ENCODE measurements around the gene SPATS2L.

SPATS2L gene

DNA sequence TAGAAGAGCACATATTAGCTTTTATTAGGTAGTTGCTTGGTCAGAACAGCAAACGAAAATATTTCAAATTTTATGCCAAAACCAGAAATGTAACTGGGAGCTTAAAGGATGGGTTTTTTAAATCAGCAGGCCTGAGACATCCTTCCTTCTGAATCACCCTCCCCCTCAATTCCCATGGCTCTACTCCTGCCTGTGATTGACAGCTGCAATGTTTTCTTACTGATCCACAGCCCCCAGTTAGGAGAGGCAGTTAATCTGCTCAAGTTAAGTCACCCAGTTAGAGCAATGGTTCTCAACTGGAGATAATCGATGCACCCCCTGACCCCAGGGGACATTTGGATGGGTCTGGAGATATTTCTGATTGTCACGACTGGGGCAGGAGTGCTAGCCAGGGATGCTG lies 178.4 kb downstream of the SPATS2L start:
- FAIRE-seq (no peak), DNase-seq (ENCODE audit: insufficient read length) (no peak)
- TF ChIP-seq POLR2A (IDR thresholded peaks at IDR 0.05; ENCODE audit: low read depth, low read length) (no peak), TAF1 (IDR thresholded peaks at IDR 0.05; ENCODE audit: borderline replicate concordance, low read depth, low read length) (no peak), POLR2AphosphoS5 (IDR thresholded peaks at IDR 0.05; ENCODE audit: low read depth, low read length) (no peak)

DNA sequence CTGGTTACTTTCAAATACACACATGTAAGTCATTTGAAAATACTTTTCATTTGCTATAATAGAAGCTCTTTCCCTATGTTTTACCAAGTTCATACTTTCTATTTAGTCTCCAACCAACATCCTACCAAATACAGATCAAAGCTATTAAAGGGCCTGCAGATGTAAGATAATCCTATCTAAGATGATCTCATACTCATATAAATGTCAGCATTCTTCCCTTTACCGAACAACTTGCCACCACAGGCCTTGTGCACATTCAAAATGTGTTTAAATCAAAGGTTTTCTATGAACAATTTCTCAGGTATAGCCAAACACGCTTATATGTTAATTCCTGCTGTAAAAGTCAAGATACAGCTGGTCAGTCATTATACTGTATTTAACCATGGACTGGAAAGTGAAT lies 180.0 kb downstream of the SPATS2L start:
- TF ChIP-seq TAF1 (IDR thresholded peaks at IDR 0.05; ENCODE audit: borderline replicate concordance, low read depth, low read length) (no peak), POLR2A (IDR thresholded peaks at IDR 0.05; ENCODE audit: low read depth, low read length) (no peak), POLR2AphosphoS5 (IDR thresholded peaks at IDR 0.05; ENCODE audit: low read depth, low read length) (no peak)
- FAIRE-seq (no peak), DNase-seq (ENCODE audit: insufficient read length) (no peak)

DNA sequence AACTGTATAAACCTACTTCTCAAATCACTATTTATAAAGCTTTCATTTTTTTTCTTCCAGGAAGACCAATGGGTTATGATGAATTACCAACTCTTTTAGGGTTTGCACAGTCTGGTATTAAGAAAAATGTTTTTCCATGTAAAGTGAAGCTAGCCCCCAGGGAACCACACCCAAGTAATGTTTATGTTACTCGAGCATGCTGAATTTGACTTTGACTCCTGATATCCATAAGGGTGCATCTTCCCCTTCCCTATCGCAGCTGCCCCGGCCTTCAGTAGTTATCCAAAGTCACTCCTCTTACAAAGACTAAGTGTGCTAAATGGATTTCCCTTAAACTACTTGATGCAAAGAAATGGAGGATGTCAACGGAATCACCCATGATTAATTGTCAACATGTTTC lies 181.7 kb downstream of the SPATS2L start:
- TF ChIP-seq POLR2A (IDR thresholded peaks at IDR 0.05; ENCODE audit: low read depth, low read length) = no peak
- no peak for TF ChIP-seq TAF1 (IDR thresholded peaks at IDR 0.05; ENCODE audit: borderline replicate concordance, low read depth, low read length)
- no peak for TF ChIP-seq POLR2AphosphoS5 (IDR thresholded peaks at IDR 0.05; ENCODE audit: low read depth, low read length)
- DNase-seq (ENCODE audit: insufficient read length) (no peak), FAIRE-seq (no peak)

DNA sequence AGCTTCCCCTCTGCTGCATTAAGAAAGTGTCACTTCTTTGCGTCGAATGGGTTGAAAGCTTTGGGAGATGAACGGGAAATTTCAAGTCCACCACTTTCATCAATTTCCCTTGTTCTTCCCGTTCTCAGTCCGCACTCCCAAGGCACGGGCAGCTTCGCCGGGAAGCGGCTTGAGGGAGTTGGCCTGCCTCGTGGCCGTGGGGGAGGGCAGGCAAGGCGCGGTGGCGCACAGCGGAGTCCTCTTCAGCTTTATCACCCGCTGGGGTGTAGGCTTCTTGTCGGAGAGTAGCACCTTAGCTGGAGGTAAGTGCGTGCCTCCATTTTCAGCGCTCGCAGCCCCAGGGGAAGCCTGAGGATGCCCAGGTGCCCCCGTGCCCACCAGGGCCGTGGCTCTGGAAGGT lies 183.5 kb downstream of the SPATS2L start:
- no peak for DNase-seq (ENCODE audit: insufficient read length)
- FAIRE-seq = no peak
- TF ChIP-seq TAF1 (IDR thresholded peaks at IDR 0.05; ENCODE audit: borderline replicate concordance, low read depth, low read length) (no peak), POLR2A (IDR thresholded peaks at IDR 0.05; ENCODE audit: low read depth, low read length) (no peak), POLR2AphosphoS5 (IDR thresholded peaks at IDR 0.05; ENCODE audit: low read depth, low read length) (no peak)

DNA sequence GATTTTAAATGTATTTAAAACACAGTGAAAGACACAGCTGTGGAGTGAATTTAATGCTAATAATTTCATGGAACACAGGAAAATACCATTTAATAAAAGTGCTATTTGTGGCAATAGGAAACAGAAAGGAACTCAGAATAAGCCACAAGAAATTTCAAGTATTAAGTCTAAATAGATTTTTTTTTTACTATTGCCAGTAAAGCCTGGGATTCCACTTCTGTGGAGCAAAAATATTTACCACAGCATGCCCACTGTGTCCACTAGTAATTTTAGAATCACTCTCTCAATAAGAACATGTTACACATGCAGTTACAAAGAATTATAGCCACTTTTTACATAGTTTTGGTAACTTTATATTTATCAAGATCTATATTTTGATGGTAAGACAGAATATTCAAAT lies 186.2 kb downstream of the SPATS2L start:
- FAIRE-seq (no peak), DNase-seq (ENCODE audit: insufficient read length) (no peak)
- TF ChIP-seq TAF1 (IDR thresholded peaks at IDR 0.05; ENCODE audit: borderline replicate concordance, low read depth, low read length) (no peak), POLR2AphosphoS5 (IDR thresholded peaks at IDR 0.05; ENCODE audit: low read depth, low read length) (no peak), POLR2A (IDR thresholded peaks at IDR 0.05; ENCODE audit: low read depth, low read length) (no peak)

DNA sequence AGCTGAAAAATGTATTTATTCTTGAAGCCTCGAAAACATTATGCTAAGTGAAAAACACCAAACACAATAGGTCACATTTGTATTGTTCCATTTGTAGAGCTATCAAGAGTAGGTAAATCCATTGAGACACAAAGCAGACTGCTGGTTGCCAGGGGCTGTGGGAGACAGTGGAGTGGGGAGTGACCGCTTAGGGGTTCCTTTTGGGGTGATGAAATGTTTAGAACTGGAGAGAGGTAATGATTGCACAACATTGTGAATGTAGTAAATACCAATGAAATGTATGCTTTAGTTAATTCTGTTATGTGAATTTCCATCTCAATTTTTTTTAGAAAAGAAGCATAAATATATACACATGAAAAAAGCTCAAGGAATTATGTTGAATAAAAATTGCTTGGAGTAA lies 187.6 kb downstream of the SPATS2L start:
- no peak for TF ChIP-seq POLR2A (IDR thresholded peaks at IDR 0.05; ENCODE audit: low read depth, low read length)
- no peak for TF ChIP-seq TAF1 (IDR thresholded peaks at IDR 0.05; ENCODE audit: borderline replicate concordance, low read depth, low read length)
- TF ChIP-seq POLR2AphosphoS5 (IDR thresholded peaks at IDR 0.05; ENCODE audit: low read depth, low read length) = no peak
- FAIRE-seq = no peak
- no peak for DNase-seq (ENCODE audit: insufficient read length)

DNA sequence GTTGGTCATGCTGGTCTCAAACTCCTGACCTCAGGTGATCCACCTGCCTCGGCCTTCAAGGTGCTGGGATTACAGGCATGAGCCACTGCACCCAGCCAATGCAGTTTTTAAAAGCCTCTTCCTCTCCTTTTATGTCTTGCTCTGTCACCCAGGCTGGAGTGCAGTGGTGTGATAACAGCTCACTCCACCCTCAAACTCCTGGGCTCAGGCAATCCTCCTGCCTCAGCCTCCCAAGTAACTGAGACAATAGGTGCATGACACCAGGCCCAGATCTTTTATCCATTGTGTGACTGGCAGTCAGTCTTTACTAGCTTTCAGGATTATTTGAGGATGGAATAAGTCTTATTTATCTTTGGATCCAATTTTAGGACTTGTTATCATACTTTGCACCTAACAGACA lies 190.2 kb downstream of the SPATS2L start:
- DNase-seq (ENCODE audit: insufficient read length) (no peak), FAIRE-seq (no peak)
- no peak for TF ChIP-seq POLR2AphosphoS5 (IDR thresholded peaks at IDR 0.05; ENCODE audit: low read depth, low read length)
- TF ChIP-seq POLR2A (IDR thresholded peaks at IDR 0.05; ENCODE audit: low read depth, low read length) = no peak
- no peak for TF ChIP-seq TAF1 (IDR thresholded peaks at IDR 0.05; ENCODE audit: borderline replicate concordance, low read depth, low read length)

DNA sequence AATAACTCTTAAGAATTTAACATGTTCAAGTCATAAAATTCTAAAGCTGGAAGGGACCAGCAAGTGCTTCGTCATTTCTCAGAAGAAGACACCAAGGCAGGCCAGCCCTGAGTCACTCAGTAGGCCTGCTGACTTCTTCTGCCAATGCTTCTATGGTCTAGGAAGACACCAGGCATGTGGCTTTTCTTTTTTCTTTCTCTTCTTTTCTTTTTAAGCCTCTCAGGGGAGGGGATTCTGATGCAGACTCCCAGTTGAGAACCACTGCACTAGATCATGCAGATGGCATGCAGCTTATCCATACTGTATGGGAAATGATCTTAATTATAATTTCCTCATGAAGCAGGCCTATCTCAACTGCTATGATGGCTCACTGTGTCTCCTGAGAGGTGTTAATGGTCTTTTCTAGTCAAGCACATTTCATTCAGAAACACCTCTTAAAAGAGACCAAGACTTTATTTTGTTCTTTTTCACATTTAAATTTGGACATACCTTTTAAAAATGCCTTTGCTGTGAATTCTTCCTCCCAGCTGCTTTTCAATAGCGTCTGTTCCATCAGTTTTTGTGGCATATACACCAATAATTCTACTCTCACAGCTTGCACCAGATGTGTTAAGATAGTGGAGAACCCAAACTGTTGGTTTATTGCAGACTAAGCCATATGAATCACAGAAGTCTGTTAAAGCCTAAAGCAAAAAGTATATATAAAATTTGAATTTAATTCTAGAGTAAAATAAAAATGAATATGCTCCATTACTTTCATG lies 192.1 kb downstream of the SPATS2L start:
- DNase-seq (ENCODE audit: insufficient read length) (no peak), FAIRE-seq (no peak)
- TF ChIP-seq POLR2AphosphoS5 (IDR thresholded peaks at IDR 0.05; ENCODE audit: low read depth, low read length) (no peak), TAF1 (IDR thresholded peaks at IDR 0.05; ENCODE audit: borderline replicate concordance, low read depth, low read length) (no peak), POLR2A (IDR thresholded peaks at IDR 0.05; ENCODE audit: low read depth, low read length) (no peak)

DNA sequence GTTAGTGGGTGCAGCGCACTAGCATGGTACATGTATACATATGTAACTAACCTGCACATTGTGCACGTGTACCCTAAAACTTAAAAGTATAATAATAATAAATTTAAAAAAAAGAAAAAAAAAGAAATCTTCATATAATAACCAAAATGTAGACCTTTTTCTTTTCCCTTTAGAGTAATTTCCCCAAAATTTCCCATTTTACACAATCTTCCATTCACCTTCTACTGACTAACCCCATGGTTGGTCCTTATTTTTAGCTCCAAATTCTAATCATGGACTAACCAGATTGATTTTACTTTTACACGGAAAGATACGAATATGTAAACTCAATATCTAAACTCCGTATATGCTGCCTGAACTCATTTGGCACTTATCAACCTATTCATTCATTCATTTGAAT lies 195.7 kb downstream of the SPATS2L start:
- DNase-seq (ENCODE audit: insufficient read length) = no peak
- no peak for FAIRE-seq
- TF ChIP-seq TAF1 (IDR thresholded peaks at IDR 0.05; ENCODE audit: borderline replicate concordance, low read depth, low read length) = no peak
- TF ChIP-seq POLR2AphosphoS5 (IDR thresholded peaks at IDR 0.05; ENCODE audit: low read depth, low read length) = no peak
- no peak for TF ChIP-seq POLR2A (IDR thresholded peaks at IDR 0.05; ENCODE audit: low read depth, low read length)

DNA sequence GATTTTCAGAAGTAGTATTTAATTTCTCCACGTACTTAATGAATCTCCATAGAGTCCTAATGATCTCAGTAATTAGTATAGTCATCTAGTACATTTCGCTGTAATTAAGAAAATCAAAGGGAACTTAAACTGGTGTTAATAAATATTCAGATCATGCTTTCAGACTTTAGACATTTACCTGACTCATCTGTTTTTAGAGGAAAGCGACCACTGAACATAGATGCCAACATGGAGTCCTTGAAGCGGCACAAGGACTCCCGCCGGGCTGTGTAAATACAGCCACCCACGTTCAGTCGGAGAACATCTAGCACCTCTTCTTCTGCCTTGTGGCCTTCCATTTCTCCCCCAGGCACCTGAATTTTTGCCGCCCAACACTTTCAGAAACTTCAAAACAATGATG lies 200.2 kb downstream of the SPATS2L start:
- DNase-seq (ENCODE audit: insufficient read length) (no peak), FAIRE-seq (no peak)
- no peak for TF ChIP-seq TAF1 (IDR thresholded peaks at IDR 0.05; ENCODE audit: borderline replicate concordance, low read depth, low read length)
- TF ChIP-seq POLR2A (IDR thresholded peaks at IDR 0.05; ENCODE audit: low read depth, low read length) = no peak
- no peak for TF ChIP-seq POLR2AphosphoS5 (IDR thresholded peaks at IDR 0.05; ENCODE audit: low read depth, low read length)

DNA sequence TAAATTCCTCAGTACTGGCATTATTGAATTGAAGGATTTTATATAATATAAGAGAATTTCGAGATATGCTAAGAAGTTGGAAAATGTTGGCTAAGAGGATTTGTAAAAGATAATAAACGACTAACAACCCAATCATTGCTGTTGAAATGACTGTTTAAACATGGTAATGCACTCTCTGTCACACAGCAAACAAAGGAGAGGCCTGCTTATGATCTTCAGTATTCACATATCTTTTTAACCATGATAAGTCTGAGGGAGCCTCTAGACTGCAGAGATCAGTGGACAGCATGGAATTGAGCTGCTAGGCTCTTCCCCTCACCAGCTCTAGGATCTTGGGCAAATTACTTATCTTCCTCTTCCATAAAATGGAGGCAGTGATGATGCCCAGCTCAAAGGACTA lies 200.7 kb downstream of the SPATS2L start:
- TF ChIP-seq POLR2AphosphoS5 (IDR thresholded peaks at IDR 0.05; ENCODE audit: low read depth, low read length) (no peak), POLR2A (IDR thresholded peaks at IDR 0.05; ENCODE audit: low read depth, low read length) (no peak), TAF1 (IDR thresholded peaks at IDR 0.05; ENCODE audit: borderline replicate concordance, low read depth, low read length) (no peak)
- FAIRE-seq = no peak
- no peak for DNase-seq (ENCODE audit: insufficient read length)

DNA sequence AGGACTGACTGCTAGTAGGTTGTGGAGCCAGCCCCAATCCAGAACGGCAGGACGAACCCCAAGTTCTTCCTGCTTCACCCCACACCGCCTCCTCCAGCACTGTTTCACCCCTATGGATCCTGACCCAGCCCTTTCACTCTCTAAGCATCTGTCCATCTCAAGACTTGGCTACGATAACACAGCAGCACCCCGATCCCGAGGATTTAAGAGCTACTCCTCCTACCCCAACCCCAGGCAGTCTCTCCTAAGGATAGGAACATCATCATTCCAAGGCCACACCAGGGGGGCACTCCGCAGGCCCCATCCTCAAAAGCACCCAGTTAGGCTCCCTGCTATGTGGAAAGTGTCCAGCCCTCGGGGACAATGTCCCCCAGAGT lies 202.7 kb downstream of the SPATS2L start:
- FAIRE-seq = peak; percentile 42
- DNase-seq (ENCODE audit: insufficient read length) = no peak
- no peak for TF ChIP-seq POLR2A (IDR thresholded peaks at IDR 0.05; ENCODE audit: low read depth, low read length)
- TF ChIP-seq POLR2AphosphoS5 (IDR thresholded peaks at IDR 0.05; ENCODE audit: low read depth, low read length) = no peak; the same call in 1 of the 2 replicates
- TF ChIP-seq TAF1 (IDR thresholded peaks at IDR 0.05; ENCODE audit: borderline replicate concordance, low read depth, low read length) = no peak

All from GM12892 (cell line).